Activated CD8-positive, alpha-beta memory T cell treated with anti-CD3 and anti-CD28 coated beads for 1 hour (primary cell): ENCODE measurements around the gene YPEL4.

Experiments
- DNase-seq, 2 donors: peaks; one replicate each; pipeline ENCODE4 v3.0.0-alpha.2; 2020; ENCODE audit warnings: low read depth in 1 of 2; ENCODE audit errors: extremely low read depth in 1 of 2

The YPEL4 gene

DNA sequence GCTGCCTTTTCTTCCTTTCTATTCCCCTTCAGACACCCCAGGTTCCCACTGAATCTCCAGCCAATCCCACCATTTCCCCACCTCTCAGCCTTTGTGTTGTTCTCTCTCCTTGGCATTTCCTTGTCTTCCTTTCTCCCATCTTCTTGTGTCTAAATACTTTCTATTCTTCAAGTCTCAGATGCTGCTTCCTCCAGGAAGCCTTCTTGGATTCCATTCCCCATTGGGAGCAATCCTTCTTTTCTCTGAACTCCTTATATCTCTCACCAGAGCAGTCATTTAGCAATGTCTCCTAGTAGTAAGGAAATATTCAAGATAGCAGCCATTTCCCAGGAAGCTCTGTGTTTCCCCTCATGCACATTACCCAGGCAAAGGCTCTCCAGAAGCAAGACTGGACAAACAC, 15.4 kb downstream of the YPEL4 start:
- DNase-seq: no peak

DNA sequence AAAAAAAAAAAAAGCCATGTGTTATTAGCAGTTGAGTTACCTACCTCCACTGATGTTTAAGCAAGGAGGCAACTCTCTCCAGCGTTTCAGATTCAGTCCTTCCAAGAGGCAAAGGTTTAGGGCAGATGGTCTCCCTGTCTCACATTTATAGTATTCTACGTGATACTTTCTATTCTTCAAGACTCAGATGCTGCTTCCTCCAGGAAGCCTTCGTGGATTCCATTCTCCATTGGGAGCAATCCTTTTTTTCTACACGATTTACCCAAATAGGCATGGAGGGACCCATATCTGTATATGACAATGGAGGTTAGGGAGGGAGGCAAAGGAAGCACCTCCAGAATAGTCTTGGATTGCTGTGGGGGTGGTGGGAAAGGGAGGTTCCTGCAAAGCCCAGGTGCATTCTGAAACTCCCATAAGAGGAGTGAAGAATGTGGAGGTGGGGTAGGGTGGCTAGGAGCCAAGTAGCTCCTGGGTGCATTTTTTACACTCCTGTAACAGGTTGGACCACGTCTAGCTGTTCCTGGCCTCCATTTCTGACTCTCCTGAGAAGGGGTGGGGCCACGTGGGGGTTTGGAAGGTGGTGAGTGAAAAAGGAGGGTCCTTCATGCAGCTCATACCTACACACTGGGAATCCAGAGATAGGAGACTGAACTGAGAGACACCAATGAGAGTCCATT, 16.2 kb downstream of the YPEL4 start:
- DNase-seq: no peak

DNA sequence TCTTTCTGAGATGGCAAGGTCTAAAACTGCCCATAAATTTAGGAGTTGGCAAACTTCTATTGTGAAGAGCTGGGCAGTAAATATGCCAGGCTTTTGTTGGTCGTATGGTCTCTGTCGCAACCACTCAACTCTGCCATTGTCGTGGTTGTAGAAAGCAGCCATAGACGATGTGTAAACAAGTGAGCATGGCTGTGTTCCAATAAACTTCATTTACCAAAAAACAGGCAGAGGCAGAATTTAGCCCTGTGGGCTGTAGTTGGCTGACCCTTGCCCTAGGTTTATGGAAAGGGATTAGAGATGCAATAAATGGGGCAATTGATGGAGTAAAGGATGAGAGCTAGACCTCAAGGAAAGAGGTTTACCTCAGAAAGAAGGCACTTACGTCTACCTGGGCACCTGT, 17.6 kb downstream of the YPEL4 start:
- no peak for DNase-seq

DNA sequence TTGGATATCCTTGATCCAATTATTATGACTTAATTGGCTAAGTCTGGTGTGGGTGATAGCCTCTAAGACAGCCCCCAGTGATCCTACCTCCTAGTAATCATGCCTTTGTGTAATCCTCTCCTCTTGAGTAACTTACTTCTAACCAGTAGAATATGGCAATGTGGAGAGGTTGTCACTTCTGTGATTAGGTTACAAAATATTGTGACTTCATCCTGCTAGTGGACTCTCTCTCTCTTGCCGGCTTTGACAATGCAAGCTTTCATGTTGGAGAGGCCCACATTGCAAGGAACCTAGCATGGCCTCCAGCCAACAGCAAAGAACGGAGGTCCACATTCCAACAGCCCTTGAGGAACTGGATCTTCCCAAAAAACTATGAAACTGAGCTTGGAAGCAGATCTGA, 19.5 kb downstream of the YPEL4 start:
- no peak for DNase-seq

DNA sequence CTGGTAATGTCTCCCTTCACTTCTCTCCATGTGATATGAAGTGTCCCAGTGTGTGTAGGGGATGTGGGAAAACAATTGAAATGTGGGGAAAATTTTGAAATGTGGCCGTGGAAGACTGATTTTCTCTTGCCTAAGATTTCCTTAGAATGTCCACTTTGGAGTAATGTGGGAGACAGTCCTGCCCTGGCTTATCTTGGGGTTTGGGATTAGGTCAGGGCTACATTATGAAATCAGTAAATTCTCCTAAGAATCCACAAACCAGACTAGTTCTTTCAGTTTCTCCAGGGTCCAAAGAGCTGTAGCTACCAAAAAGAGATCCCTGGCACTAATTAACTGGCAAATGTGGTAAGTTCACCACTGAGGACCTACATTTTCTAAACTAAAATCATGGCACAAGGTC, 22.8 kb downstream of the YPEL4 start:
- no peak for DNase-seq

DNA sequence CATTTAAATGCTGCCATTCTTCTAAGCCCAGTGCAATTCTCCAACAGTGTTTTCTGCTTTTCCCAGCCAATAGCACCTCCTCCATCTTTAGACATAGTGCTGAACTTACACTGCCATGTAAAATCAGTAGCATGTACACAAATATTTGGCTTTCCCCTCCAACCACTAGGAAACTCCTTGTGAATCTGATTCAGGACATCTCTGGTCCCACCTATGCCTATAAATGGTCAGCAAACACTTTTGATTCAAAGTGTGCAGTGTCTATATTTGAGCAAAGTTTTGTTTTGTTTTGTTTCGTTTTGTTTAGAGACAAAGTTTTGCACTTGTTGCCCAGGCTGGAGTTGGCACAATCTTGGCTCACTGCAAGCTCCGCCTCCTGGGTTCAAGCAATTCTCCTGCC, 24.8 kb downstream of the YPEL4 start:
- no peak for DNase-seq

DNA sequence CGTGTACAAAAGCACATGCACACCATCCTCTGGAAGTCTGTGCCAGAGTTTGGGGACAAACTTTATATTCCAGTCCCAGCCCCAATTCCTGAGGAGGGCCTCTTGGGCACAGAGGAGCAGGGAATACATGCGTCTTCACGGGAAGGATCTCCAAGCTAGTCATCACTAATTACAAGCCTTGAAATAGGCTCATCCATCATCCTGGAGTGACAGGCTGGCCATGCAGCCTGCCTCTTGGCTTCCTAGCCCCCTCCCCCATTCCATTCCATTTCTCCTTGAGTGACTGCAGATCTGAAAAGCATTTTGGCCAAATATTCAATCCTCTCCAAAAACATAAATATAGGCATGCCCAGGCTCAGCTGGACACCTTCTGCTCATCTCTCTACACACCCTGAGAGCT, 27.4 kb downstream of the YPEL4 start:
- no peak for DNase-seq

DNA sequence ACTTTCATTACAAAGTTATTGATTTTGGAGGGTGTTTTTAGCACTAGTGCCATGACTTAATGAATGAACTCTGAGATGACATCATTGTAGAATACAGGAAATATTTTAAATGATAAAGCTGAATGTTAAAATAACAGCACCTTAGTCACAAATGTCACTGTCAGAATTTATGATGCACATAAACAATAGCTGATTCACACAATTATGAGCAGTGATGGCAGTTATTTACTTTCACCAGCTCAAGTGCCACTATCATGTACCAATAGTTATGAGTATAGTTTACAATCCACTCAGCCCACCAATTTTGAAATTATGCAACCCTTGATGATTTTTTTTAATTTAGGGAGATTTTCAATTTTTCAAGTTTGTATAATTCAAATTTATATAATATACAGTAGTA, 29.2 kb downstream of the YPEL4 start:
- DNase-seq: no peak

DNA sequence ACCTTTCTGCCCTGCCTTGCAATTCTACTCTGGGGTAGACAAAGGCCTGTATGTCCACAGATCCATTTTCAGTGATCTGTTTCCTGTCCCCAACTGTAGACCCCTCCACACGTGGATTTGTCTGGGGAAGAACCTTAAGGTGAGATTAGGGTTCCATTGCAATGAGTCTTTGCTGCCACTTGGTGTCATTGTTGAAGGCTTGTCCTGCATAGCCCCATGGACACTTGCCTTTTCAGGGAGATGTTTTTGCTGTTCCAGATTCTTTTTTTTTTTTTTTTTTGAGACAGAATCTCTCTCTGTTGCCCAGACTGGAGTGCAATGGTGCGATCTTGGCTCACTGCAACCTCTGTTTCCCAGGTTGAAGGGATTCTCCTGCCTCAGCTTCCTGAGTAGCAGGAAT, 30.4 kb downstream of the YPEL4 start:
- no peak for DNase-seq

DNA sequence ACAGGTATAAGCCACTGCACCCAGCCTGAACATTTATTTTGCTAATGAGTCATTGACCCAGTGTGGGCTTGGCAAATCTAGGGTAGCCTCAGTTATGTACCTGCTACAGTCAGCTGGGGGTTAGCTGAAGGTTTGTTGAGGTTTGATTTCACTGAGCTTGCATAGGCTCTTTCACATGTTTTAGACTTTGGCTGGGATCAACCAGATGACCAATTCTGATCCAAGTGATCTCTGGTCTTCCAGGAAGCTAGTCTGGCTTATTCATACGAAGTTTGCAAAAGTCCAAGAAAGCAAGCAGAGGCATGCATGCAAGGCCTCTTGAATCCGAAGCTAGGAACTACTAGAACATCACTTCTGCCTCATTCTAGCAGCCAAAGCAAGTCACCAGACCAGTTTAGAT, 31.3 kb downstream of the YPEL4 start:
- DNase-seq: no peak

DNA sequence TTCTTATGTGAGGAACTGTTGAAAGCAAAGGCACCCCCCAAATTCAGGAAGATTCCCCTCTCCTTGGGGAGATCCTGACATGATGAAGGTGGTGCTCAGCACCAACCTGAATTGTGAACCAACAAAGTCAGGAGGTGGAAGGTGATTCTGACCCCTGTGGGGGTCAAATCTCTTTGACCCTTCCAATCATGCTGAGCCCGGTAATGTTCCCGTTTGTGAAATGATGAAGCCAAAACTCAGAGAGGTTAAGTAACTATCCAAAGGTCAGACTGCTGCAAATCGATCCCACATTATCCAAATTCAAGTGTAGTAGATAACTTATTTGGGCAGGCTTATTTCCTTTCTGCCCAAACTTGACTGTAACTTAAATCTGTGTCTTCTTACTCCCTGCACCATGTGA, 33.1 kb downstream of the YPEL4 start:
- DNase-seq: no peak

DNA sequence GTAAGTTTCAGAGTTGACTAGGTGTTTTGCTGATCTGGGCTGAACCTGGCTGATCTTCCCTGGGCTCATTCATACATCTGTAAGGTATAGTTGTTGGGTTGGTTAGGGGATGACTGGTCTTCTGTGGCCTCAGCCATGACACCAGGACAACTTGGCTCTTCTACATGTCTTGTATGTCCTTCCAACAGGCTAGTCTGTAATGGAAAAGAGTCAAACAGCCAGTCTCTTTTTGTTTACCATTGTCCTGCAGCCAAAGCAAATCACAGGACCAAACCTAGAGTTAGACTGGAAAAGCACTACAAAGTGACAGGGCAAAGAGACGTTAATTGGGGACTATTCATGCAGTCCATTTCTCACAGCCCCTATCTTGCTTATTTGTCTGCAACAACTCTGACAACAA, 34.4 kb downstream of the YPEL4 start:
- no peak for DNase-seq

DNA sequence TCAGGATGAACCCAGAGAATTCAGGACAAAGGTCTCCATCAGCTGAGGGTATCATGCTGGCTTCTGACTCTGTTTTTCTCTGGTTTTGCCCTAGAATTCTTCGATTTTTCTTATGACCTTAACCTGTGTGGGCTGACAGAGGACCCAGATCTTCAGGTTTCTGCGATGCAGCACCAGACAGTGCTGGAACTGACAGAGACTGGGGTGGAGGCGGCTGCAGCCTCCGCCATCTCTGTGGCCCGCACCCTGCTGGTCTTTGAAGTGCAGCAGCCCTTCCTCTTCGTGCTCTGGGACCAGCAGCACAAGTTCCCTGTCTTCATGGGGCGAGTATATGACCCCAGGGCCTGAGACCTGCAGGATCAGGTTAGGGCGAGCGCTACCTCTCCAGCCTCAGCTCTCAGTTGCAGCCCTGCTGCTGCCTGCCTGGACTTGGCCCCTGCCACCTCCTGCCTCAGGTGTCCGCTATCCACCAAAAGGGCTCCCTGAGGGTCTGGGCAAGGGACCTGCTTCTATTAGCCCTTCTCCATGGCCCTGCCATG, 35.4 kb downstream of the YPEL4 start:
- DNase-seq: no peak

DNA sequence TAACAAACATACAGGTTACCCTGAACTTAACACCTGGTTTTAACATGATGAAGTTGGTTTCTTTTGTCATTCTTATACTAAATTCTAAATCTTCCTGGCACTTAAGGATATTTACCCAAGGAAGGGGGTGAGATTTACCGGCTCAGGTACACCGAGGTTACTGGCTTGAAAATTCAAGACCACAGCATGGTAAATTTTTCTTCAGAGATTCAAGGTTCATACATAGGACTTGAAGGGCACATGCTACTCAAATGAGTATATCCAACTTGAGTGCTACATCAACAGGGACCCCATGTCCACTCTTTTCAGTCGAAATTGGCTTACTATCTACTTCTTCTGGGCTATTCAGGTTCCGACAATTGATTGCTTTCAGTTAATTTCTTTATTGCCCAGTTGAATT, 39.5 kb downstream of the YPEL4 start:
- no peak for DNase-seq

DNA sequence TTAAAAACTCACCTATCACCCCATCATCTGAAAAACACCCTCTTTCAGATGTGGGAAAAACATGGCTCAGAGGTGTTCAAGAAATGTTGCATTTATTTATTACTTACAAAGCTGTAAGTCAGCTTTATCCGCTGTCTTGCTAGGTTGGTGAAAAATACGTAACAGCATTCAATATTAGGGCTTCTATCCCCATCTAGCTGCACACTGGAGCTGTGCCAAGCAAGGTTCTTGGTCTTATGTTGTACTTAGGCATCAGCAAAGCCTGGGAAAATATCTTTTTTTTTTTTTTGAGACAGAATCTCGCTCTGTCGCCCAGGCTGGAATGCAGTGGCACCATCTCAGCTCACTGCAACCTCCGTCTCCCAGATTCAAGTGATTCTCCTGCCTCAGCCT, 44.7 kb downstream of the YPEL4 start:
- no peak for DNase-seq

DNA sequence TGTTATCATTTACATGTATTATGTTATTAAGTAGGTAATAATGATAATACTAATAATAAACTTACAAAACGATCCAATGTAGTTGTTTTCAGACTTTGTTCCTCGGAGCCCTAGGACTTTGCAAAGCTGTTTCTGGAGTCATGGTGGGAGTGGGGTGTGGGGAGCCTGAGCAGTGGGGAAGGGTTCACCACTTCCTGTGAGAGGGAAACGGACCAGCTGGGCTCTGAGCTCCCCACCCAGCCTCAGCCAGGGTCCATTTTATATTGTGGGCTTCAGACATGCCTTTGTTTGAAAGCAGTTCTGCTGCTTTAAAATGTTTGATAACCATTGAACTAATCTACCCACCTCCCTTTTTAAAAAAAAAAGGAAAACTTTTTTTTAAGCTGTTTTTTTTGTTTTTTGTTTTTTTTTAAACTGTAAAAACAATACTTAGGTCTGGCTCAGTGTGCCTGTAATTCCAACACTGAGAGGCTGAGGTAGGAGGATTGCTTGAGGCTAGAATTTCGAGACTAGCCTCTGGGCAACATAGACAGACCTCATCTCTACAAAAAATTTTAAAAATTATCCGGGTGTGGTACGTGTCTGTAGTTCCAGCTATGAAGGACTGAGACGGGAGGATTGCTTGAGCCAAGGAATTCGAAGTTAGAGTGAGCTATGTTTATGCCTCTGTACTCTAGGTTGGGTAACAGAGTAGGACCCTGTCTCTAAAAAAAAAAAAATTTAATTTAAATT, 45.2 kb downstream of the YPEL4 start:
- DNase-seq: no peak

DNA sequence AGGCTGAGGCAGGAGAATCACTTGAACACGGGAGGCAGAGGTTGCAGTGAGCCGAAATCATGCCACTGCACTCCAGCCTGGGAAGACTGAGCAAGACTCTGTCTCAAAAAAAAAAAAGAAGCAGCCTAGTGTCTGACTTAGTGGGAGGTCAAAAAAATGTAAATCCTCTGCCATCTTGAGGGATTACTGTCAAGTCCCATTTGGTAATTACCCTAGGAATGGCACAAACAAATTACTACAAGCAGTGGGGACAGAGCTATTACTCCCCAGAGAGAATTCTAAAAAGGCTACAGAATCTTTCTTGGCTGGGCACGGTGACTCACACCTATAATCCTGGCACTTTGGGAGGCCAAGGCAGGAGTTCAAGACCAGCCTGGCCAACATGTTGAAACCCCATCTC, 48.4 kb downstream of the YPEL4 start:
- no peak for DNase-seq

DNA sequence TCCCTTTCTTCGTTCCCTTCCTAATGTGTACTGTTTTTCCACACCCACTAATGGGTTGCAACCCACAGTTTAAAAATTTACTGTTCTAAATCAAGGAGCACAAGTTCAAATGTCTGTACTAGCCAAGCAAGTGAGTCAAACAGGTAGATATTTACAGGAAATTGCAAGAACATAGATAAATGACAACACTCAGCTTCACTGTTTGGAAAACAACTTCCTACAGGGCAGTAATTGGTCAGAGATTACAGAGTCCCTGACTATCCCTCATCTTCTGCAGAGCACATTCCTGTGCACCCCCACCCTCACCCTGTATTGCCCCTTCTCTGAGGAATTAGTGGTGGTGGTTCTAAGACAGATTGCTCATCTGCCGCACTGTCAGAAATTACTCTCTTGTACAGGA, 50.3 kb downstream of the YPEL4 start:
- no peak for DNase-seq

DNA sequence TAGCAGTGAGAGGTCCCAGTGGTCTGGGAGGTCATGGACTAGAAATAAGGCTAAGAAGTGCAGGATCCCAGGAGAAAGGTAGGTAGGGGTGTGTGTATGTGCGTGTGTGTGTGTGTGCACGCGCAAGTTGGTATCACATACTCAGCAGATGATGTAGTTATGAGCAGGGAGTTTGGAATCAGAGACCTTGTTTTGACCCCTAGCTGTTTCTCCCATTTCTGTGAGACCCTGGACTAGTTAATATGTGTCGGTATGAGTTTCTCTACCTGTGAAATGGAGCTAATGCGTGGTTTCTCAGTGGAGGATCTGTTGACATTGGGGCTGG, 50.9 kb downstream of the YPEL4 start:
- DNase-seq: no peak

DNA sequence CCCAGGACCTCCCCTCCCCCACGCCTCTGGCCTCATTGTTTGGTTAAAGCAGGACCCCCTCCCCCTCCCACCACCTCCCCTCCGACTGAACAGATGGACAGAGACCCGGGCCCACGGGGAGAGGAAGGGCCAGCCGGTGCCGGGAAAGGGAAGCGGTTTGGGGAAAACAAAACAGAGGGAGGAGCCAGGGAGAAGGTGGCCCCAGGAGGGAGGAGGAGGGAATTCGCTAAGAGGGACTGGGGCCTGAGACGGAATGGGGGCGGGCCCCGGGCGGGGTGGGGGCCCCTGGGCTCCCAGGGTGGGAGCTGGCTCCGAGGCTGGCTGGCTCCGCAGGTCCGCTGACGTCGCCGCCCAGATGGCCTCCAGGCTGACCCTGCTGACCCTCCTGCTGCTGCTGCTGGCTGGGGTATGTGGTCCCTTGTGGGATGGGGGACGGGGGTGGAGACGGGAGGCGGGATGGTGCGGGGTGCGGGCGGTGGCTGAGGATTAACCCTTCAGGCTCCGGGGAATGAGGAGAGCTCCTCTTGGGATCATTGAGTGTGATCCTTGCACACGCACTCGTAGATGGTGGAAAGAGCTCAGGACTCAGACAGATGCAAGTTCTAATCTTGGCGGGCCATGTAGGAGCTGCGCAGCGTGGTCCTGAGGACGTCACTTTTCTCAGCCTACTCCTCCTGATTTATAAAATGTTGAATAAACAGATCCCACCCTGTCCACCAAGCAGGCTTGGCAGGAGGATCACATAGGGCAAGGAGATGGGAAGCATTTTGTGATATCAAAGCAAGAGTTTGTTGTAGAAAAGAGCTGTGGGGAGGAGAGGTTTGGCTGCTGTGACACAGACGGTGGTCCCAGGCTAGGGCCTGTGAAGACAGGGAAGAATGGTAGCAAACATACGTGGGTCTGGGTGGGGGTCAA, 51.5 kb downstream of the YPEL4 start:
- no peak for DNase-seq

DNA sequence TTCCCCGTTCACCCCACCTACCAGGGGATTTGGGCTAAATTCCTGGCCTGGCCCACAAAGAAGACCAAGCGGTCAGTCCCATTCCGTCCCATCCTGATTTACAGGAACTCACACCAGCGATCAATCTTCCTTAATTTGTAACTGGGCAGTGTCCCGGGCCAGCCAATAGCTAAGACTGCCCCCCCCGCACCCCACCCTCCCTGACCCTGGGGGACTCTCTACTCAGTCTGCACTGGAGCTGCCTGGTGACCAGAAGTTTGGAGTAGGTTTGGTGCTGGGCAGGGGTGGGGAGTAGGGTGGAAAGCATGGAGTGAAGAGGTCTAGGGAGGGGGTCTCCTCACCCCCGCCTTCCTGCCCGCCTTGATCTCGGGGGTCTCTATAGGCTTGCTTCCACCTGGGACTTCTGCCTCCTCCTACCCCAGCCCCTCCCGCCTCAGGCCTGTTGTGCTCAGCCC, 52.2 kb downstream of the YPEL4 start, which contains the start of gene SERPING1:
Gene SERPING1 (plus strand): TSS at position 225 of the 455 bp plus-strand sequence. CDS start 586 bp downstream, outside the sequence.
- DNase-seq: no peak
